Hematopoietic multipotent progenitor cell treated with erythropoietin and hydrocortisone succinate and interleukin-3 and kit ligand, for 4 days (in vitro differentiated cells): ENCODE results near the gene ING4.

Source experiments
- DNase-seq: peaks from one replicate; pipeline ENCODE4 v3.0.0-alpha.2; 2015

The ING4 gene

DNA sequence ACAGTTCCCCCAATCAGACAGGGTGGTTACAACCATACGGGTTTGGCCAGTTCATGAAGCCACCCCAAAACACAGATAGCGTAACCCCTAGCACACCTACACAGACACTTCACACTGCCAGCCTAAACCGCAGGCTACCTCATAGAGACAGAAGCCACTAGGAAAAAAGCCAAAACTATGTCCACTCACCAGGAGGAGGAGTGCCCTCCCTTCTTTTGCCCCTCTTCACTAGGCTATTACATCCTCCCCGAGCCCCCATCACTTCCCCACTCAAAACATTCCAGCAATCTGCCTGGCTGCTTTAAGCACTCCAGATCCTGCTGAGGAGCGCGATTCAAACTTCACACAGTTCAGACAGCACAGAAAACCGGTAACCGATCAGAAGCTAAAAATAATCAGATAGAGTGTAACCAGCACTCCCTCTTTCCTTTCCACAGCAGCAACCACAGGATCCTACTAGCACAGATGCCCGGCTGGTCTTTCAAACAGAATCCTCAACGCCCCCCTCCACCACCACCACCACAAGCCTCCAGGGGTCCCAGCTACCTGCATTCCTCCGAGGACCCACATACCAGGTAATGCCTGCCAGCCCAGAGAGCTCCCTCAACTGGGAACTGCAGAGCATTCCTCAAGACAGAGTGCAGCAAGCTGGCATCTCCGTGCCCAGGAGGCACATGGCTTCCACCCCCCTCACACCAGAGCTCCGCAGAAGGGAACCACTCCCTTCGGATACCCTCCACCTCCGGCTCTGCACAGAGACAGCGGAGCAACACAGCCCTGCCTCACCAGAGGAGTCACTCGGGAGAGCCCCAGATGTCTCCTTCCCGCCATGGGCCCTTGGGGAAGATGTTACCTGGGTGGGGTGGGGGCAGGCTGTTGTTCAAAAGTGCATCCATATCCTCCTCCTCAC lies 57.2 kb downstream of the ING4 start:
- DNase-seq: peak; percentile 68

DNA sequence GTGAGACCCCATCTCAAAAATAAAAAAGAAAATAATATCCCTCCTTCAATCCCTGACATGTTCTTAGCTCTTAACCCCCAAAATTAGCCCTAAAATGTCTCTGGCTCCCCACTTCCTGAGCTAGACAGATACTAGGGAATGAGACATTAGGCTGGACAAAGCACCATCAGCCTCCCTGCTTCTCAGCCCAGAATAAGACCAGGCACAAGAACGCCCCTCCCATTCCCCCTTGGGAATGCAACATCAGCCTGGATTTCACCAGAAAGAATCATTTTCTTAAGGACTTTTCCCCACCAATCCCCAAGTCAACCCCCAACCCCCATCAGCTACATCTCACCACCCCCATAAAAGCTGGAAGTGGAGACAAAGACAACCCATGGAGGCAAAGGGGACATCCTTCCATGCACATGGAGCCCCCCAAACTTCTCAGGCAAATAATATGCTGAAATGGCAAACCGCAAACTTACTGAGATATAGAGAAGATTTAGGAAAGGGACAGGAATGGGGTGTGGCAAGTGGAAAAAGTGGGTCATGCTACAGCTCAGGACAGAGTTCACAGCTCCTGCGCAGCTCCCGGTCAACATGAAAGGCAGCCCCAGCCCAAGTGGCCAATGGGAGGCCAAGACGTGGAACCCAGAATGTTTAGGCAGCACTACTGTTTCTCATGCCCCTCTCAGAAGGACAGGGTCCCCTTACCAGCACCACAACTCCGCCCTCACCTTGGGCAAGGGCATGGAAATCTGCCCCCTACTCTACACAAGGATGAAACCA lies 58.5 kb downstream of the ING4 start:
- no peak for DNase-seq

DNA sequence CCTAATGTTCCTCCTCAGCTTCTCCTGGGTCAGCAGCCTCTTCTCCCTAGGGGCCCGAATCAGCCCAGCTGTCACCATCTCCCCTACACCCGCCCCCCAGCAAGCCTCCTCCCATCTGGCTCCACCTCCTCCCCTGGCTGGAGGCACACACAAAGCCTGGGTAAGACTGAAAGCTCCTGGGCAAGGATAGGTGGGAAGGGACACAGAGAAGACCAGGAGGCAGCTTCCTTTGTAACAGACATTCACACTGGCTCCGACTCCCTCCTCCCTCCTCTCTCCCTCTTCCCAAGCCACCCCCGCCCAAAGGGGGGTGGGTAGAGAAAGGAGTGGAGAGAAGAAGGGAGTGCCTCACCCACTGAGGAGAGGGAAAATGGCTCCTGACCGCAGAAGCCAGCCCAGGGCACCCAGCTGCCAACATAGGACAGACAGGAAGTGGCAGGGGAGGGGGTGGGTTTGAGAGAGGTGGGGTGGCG lies 59.8 kb downstream of the ING4 start:
- peak; percentile 67 for DNase-seq

DNA sequence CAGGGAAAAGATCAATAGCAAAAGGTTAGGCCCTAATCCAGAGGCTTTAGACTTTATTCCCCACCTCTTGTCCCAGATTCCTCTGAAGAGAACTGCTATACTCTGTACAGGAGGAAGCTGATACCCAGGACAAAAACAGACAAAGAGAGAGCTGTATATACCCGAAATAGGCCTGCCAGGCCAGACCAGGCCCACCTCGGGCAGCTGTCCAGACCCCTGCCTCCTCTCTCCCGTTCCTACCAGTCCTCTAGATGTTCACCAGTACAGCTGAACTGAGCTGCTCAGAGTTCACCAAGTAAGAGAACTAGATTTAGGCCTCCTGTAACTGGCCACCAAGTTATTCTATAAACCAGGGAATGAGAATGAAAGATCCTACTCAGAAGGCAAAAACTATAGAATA lies 60.4 kb downstream of the ING4 start:
- no peak for DNase-seq
